Lung microvascular endothelial cell (primary cell): ENCODE data around the gene NFATC2. TPM values are rescaled to one million over a fixed set of nuclear protein-coding genes. Genes with fewer than 3 reads are reported as not detected.
"Not testable (repeated sequence)": the region's sequence is repeated elsewhere in the genome, so short reads cannot be mapped to it uniquely, and the experiment has no call there.

Experiments used
- DNase-seq, 2 donors: peaks; one replicate each; pipeline versions ENCODE4 v3.0.0 to v3.0.0-alpha.2; 2010; ENCODE audit warnings: low read depth in 2 of 2
- total RNA-seq: library from RNA; depleted of rRNA; stranded (reverse); fragments of >200 nt; gene quantifications from 2 replicates; pipeline ENCODE4 v1.2.1, GENCODE V29; 2014

Gene NFATC2
- total RNA-seq, 1 donor from 2014 or later, result 4.8 TPM

DNA sequence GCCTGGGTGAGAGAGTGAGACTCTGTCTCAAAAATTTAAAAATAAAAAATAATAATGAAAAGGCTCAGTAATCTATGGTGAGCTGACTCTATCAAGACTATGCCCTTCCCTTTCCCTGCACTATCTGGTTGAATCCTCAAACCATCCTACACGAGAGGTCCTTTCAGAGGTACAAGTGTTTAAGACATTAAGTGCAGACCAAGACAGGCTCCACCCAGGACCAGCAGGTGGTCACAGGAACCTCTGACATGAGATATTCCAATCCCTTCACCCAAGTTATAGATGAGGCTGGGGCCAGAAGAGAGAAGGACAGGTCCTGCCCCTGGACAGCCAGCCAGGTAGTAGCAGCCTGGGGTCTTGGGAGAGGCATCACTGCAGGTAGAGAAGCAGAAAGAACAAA is 182.6 kb downstream of the NFATC2 start:
- DNase-seq, result peak in 1 of 2 donors; percentile 26

GRCh38 chr20:51359401-51359800 is 183.1 kb downstream of the NFATC2 start:
- DNase-seq, result no peak

DNA sequence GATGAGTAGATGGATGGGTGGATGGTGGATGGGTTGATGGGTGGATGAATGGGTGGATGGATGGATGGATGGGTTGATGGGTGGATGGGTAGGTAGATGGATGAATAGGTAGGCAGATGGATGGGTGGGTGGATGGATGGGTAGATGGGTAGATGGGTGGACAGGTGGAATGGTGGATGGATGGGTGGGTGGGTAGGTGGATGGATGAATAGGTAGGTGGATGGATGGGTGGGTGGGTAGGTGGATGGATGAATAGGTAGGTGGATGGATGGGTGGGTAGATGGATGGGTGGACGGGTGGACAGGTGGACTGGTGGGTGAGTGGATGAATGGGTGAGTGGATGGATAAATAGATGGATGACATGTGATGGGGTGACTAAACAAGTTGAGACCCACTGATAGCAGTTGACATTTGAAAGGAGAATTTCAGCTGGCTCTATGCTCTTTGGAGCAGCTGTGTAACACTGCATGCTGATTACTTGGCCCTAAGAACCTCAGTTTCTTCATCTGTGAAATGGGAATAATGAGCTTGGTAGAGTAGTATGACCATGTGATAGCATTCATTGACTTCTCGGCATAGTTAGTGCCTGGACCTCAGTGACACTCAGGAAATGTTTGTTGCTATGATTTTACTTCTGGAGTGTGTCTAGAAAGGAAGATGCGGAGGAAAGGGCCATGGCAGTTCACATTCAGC is 184.3 kb downstream of the NFATC2 start:
- no peak for DNase-seq

GRCh38 chr20:51357543-51357942 is 185.0 kb downstream of the NFATC2 start:
- DNase-seq, result no peak

- DNase-seq, result no peak
These were observed 185.6 kb downstream of the NFATC2 start for GRCh38 chr20:51356871-51357270.

DNA sequence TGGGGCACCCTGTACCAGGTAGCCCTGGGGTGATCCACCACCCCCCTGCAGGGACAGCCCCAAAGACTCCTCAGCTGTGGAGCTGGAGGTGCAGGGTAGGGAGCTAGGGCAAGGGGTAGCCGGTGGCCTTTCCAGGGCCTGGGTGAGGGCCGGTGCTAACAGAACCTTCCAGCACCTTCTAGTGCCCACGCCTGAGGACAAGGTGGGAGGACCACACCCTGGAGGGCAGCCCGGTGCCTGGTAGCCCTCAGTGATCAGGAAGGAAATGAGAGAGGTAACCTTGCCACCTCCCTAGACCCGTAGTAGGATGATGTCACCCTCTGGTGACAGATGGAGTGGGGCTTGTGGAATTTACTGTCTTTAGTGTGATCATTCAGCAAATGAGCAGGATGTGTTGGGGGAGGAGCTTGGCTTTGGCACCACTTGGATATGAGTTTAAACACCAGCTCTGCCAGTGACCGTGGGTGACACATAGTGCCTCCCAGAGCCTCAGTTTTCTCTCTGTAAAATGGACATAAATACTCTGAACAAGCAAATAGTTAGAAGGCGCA is 187.7 kb downstream of the NFATC2 start:
- peak; percentile 66 to 75 for DNase-seq

GRCh38 chr20:51354191-51354768 is 188.2 kb downstream of the NFATC2 start:
- DNase-seq, result peak in 1 of 2 donors; percentile 45

GRCh38 chr20:51353491-51353890 is 189.0 kb downstream of the NFATC2 start:
- no peak for DNase-seq

- DNase-seq, result no peak
These were observed 189.7 kb downstream of the NFATC2 start for GRCh38 chr20:51352791-51353190.

DNA sequence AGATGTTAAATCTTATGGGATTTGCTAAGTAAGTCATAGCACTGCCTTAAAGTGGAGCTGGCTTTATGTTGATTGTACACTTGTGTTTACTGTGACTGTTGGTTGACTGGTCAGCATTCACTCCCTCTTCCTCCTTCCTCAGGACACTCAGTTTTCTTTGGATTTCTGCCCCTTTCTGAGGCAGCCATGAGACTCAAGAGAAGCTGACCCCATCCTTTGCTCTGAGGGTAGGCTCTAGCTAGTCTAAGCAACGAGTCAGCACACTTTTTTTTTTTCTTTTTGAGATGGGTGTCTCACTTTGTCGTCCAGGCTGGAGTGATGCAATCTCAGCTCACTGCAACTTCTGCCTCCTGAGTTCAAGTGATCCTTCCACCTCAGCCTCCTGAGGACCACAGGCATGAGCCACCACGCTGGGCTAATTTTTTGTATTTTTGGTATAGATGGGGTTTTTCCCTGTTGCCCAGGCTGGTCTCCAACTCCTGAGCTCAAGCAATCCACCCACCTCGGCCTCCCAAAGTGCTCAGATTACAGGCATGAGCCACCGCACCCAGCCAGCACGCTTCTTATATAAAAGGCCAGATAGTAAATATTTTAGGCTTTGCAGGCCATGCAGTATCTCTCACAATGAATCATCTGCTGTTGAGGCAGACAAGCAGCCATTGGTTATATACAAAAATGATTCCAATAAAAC is 191.4 kb downstream of the NFATC2 start:
- peak in 1 of 2 donors; percentile 34 for DNase-seq

- no peak for DNase-seq
These were observed 193.6 kb downstream of the NFATC2 start for GRCh38 chr20:51348876-51349275.

DNA sequence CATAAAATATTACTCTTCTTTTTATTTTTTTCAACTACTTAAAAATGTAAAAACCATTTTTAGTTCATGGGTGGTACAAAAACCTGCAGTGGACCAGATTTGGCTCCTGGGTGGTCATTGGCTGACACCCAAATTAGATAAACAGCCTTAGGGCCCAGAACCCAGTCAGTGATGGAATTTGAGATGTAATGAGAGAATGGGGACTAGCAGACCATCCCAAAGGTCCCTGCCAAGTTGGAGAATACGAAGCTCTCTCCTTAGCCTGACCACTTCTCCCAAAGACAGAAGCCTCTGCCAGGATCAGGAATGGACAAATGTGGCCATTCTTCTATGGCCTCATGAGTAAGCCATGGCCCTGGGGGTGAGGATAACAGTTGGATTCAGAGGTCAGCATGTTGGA is 194.7 kb downstream of the NFATC2 start:
- DNase-seq, result no peak

GRCh38 chr20:51346686-51347485 is 195.6 kb downstream of the NFATC2 start:
- peak in 1 of 2 donors; percentile 44 for DNase-seq

- DNase-seq, result peak; percentile 39 to 63
These were observed 196.9 kb downstream of the NFATC2 start for GRCh38 chr20:51345601-51346101.

DNA sequence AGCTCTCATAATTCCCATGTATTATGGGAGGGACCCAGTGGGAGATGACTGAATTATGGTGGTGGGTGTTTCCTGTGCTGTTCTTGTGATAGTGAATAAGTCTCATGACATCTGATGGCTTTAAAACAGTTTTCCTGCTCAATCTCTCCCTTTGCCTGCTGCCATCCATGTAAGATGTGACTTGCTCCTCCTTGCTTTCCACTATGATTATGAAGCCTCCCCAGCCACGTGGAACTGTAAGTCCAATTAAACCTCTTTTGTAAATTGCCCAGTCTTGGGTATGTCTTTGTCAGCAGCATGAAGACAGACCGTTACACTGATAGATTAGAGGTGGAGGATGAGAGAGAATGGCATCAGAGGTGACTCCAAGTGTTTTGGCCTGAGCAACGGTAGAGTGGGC is 198.7 kb downstream of the NFATC2 start:
- not testable (repeated sequence) for DNase-seq

GRCh38 chr20:51342510-51343236 is 199.8 kb downstream of the NFATC2 start:
- DNase-seq, result no peak

GRCh38 chr20:51341581-51341980 is 200.9 kb downstream of the NFATC2 start:
- DNase-seq, result peak in 1 of 2 donors; percentile 22

DNA sequence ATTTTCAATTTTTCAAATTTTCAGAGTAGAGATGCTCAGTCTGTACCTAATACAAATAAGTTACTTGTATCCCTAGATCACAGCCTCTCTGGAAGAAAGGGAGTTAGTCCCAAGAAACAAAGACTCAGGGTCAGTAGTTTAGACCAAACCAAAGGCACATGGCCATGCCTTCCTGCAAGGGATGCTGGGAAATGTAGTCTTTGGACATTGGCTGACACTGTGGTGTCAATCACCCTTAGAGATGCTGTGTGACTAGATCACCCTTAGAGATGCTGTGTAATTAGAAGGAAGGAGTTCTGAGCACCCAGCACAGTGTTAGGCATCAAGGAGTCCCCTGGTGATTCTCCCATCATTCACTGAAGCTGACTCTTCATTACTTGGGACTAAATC is 202.1 kb downstream of the NFATC2 start:
- DNase-seq, result no peak

- DNase-seq, result peak; percentile 54 to 64
These were observed 202.6 kb downstream of the NFATC2 start for GRCh38 chr20:51339721-51340450.
